Activated CD4-positive, alpha-beta T cell treated with anti-CD3 and anti-CD28 coated beads, Interleukin-2, amount 50 U/mL, for 48 hours (primary cell): ENCODE measurements around the gene DHRS9.
A peak's percentile ranks its signal among the peaks of the same experiment; 100 is the strongest.

ENCODE experiments used
- DNase-seq, 2 experiments: peaks; one replicate each; pipeline ENCODE4 v3.0.0-alpha.2; 2020

Gene DHRS9

DNA sequence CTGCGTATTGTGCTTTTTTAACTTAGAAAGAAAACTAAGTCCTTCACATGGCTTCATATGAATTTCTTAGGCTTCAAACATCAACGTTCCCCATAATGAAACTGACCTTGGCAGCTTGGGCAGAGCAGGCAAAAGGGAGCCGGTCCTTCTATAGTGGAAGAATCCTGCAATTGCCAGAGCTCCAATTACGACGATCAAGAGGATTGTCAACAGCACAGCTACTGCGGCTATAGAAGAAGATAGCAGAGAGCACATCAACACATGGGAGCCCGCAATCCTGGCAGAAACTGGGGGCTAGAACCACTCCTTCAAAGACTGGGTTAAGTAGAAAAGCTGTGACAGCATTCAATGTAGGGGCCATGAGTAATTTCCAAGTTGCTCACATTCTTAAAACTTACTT, 69.8 kb downstream of the DHRS9 start:
- DNase-seq, result no peak

DNA sequence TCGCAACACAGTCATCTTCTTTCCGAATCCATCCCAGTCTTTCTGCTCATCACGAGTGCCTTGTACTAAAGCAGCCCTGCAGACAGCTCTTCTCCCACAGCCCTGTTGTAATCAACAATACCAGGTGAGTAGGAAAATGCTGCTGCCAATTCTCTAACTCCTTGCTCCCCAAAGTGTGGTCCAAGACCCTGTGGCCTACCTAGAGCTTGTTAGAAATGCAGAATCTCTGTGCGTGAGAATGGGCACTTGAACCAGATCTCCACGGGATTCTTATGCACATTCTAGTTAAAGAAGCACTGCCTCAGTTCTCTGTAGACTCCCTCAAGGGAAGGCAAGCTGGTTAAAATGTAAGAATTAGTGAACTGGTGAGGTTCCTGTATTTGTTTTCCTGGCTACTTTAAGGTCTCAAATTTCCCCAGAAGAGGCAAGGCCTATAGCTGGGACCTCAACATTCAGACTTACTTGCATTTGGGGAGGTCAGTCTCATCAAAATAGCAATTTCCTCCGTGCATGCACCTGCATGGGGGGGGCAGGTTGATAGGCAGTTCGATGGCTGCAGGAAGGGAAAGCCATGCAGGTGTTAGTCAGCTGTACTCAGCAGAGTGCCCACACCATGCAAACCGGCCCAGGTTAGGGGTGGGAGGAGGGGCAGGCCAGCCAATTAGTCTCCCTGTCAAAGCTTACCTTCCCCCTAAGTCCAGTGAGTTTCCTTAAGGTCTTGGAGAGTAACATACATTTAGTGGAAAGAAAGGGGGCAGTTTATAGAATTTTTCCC, 70.8 kb downstream of the DHRS9 start:
- no peak for DNase-seq

DNA sequence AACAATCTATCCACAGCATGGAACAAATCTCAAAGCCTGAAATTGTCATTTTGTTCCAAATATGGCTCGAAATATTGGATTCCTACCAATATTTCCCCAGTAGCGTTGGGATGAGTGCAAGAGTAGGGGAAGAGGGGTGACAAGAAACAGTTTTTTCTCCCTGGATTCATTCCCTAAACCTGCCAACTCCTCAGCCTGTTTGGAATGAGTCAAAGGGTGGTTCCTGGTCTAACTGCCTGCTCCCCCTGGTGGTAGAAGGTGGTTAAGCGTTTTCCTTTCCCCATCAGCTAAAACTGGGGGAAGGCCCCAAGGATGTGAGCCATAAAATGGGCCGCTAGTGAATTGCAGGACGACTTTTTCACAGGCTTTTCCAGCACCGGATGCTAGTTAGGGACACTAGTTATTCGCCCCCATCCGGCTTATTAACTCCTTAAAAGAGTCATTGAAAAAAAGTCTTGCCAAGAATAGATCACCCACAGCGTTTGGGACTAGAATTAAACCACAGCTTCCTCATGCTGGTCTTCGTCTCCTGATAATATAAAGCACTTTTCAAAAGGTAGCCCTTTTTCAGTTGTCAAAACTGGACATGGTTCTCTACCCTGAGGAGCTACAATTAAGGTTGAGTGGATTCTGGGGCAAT, 72.5 kb downstream of the DHRS9 start:
- peak; percentile 66 to 77 for DNase-seq

DNA sequence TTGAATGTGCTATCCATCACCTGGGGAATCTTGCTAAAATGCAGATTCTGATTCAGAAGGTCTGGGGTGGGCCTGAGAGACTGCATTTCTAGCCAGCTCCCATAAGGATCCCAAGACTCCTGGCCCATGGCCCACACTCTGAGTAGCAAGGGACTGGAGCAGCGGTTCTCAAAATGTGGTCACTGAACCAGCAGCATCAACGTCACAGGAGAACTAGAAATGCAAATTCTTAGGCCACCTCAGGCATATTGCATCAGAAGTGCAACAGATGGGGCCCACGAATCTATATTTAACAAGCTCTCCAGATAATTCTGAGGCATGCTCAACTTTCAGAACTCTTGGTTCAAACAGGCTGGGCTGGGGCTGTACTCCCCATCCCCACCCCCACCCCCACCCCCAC, 74.6 kb downstream of the DHRS9 start:
- no peak for DNase-seq
